ENCODE results near the gene EIF1.

The EIF1 gene

DNA sequence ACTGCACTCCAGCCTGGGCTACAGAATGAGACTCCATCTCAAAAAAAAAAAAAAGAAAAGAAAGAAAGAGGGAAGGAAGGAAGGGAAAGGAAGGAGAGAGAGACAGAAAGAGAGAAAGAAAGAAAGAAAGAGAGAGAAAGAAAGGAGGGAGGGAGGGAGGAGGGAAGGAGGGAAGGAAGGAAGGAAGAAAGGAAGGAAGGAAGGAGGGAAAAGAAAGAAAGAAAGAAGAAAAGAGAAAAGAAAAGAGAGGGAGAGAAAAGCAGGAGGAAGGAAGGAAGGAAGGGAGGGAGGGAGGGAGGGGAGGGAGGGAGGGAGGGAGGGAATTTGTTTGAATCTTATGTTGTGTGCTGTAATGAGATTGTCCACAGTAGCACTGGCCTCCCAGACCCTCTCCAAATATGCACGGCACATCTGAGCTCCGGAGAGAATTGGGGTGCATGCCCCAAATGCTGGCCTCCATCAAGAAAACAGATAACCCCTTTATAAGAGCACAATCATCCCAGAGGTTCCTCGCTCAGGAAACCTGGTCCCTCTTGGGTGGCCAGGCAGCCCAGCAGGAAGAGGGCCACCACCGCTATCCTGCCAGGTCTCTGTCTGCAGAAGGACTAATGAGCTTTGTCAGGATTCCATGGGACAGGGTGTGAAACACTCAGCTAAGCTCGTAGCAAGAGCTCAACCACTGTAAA lies 8.8 kb upstream of the EIF1 start:
- peak overlapping the region; percentile 5 for H2BK15ac ChIP-seq (ENCODE audit: low read length)
- H2AFZ ChIP-seq (ENCODE audit: low read length), result peak overlapping the region; percentile 46
- H3K9me3 ChIP-seq (replicated peaks in 1 of 2; ENCODE audit: control insufficient read depth in 2 of 2, insufficient read depth in 1 of 2, low read depth in 1 of 2, low read length in 2 of 2), result no peaks in the 10 kb centered on the region
- no peak overlapping the region for H3K9ac ChIP-seq (ENCODE audit: low read depth, low read length, poor library complexity)
- no peak overlapping the region for H2BK120ac ChIP-seq (ENCODE audit: low read depth, low read length)
- no peak overlapping the region for H3K23ac ChIP-seq (ENCODE audit: low read depth, low read length, poor library complexity)
- no peak overlapping the region for H3K14ac ChIP-seq (ENCODE audit: low read length)
- H4K91ac ChIP-seq (ENCODE audit: low read depth, low read length, poor library complexity), result no peak overlapping the region
- H3K36me3 ChIP-seq (replicated peaks in 1 of 2; ENCODE audit: control insufficient read depth in 2 of 2, insufficient read depth in 2 of 2, low read length in 2 of 2), result no peaks in the 10 kb centered on the region
- no peaks in the 10 kb centered on the region for H3K27me3 ChIP-seq (ENCODE audit: control insufficient read depth in 3 of 3, insufficient read depth in 3 of 3, low read depth in 1 of 3, low read length in 3 of 3)
- DNase-seq (ENCODE audit: low spot score), result no peak
- WGBS, 2 donors (ENCODE audit: extremely low coverage in 2 of 2, insufficient read length in 2 of 2, insufficient replicate concordance in 1 of 2), result no CpG with 5 or more reads among the region's 5 CpGs
- no peak overlapping the region for H2AK5ac ChIP-seq (ENCODE audit: low read depth, low read length)
- no peak overlapping the region for H3K27ac ChIP-seq (replicated peaks; ENCODE audit: low read length)
- no peak overlapping the region for H3K18ac ChIP-seq (ENCODE audit: low read length)
- no peak overlapping the region for H2BK12ac ChIP-seq (ENCODE audit: low read length)
- H3K4ac ChIP-seq (ENCODE audit: low read length), result no peak overlapping the region
- no peak overlapping the region for H4K8ac ChIP-seq (ENCODE audit: low read depth, low read length)
- no peak overlapping the region for H3K4me3 ChIP-seq (ENCODE audit: low read length in 2 of 2)
- no peaks in the 10 kb centered on the region for H3K79me1 ChIP-seq (ENCODE audit: low read depth, low read length)
- no peak overlapping the region for H3K4me2 ChIP-seq (ENCODE audit: insufficient read depth, low read length, poor library complexity, severe bottlenecking)
- H2BK5ac ChIP-seq (ENCODE audit: low read length), result no peak overlapping the region
- peaks cover 14 to 15% of the 10 kb centered on the region in 2 donors for H3K4me1 ChIP-seq (ENCODE audit: control insufficient read depth in 2 of 2, insufficient read depth in 1 of 2, low read depth in 1 of 2, low read length in 2 of 2)

DNA sequence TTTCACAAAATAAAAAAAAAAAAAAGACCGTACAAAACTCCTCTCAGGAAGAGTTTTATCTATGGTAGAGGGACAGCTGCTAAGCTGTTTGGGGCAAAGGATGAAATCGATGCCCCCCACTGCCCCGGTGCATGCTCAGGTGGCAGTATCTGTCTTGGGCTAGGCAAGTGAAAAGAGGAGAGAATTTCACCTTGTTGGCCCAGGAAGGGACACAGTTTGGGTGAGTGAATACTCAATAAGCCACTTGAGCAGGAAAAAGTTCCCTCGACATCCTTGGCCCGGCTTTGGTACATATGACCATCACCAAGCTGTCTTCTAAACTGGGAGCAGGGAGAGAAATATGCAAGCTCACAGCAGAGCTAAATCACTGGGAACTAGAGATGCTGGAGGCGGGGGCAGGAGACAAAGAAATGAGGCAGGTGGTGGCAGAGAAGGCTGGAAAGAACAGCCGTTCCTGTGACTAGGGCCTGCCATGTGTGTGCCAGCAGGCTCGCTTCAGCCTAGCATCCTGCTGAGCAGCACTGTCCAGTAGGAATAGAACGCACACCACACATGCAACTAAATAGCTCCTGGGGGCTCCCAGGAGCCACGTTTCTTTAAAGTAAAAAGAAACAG lies 8.2 kb upstream of the EIF1 start:
- H3K36me3 ChIP-seq (replicated peaks in 1 of 2; ENCODE audit: control insufficient read depth in 2 of 2, insufficient read depth in 2 of 2, low read length in 2 of 2), result no peaks in the 10 kb centered on the region
- H4K8ac ChIP-seq (ENCODE audit: low read depth, low read length), result no peak overlapping the region
- H2BK120ac ChIP-seq (ENCODE audit: low read depth, low read length), result no peak overlapping the region
- H3K27me3 ChIP-seq (ENCODE audit: control insufficient read depth in 3 of 3, insufficient read depth in 3 of 3, low read depth in 1 of 3, low read length in 3 of 3), result no peaks in the 10 kb centered on the region
- peak overlapping the region; percentile 46 for H2AFZ ChIP-seq (ENCODE audit: low read length)
- no CpG with 5 or more reads among the region's 10 CpGs for WGBS, 2 donors (ENCODE audit: extremely low coverage in 2 of 2, insufficient read length in 2 of 2, insufficient replicate concordance in 1 of 2)
- peak overlapping the region; percentile 20 for H3K27ac ChIP-seq (replicated peaks; ENCODE audit: low read length)
- no peak overlapping the region for H3K4me3 ChIP-seq (ENCODE audit: low read length in 2 of 2)
- no peak for DNase-seq (ENCODE audit: low spot score)
- no peak overlapping the region for H3K23ac ChIP-seq (ENCODE audit: low read depth, low read length, poor library complexity)
- peaks cover 14 to 15% of the 10 kb centered on the region in 2 donors for H3K4me1 ChIP-seq (ENCODE audit: control insufficient read depth in 2 of 2, insufficient read depth in 1 of 2, low read depth in 1 of 2, low read length in 2 of 2)
- no peak overlapping the region for H3K14ac ChIP-seq (ENCODE audit: low read length)
- H3K79me1 ChIP-seq (ENCODE audit: low read depth, low read length), result no peaks in the 10 kb centered on the region
- peak overlapping the region; percentile 5 for H2BK15ac ChIP-seq (ENCODE audit: low read length)
- H4K91ac ChIP-seq (ENCODE audit: low read depth, low read length, poor library complexity), result no peak overlapping the region
- no peak overlapping the region for H3K4ac ChIP-seq (ENCODE audit: low read length)
- no peak overlapping the region for H3K4me2 ChIP-seq (ENCODE audit: insufficient read depth, low read length, poor library complexity, severe bottlenecking)
- H3K18ac ChIP-seq (ENCODE audit: low read length), result peak overlapping the region; percentile 5
- no peak overlapping the region for H2AK5ac ChIP-seq (ENCODE audit: low read depth, low read length)
- H3K9ac ChIP-seq (ENCODE audit: low read depth, low read length, poor library complexity), result no peak overlapping the region
- H3K9me3 ChIP-seq (replicated peaks in 1 of 2; ENCODE audit: control insufficient read depth in 2 of 2, insufficient read depth in 1 of 2, low read depth in 1 of 2, low read length in 2 of 2), result no peaks in the 10 kb centered on the region
- H2BK5ac ChIP-seq (ENCODE audit: low read length), result no peak overlapping the region
- H2BK12ac ChIP-seq (ENCODE audit: low read length), result no peak overlapping the region

DNA sequence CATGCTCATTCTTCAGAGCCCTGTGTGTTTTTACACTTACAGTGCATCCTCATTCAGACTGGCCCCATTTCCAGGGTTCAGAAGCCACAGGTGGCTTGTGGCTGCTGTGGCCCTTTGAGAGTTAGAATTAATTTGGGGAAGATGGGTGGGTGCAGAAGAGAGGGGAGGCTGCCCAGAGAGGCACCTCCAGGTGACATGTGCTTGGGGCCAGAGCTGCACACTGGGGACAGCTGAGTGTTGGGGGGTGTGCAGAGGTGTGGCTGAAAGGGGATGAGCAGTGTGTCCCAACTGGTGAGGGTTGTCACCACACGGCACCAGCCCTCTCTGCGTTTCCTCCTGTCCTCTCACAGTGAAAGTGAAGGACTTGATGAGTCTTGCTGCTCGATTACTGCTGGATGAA lies 6.9 kb upstream of the EIF1 start:
- Histone ChIP-seq H3K23ac (ENCODE audit: low read depth, low read length, poor library complexity) (no peak overlapping the region), H3K27me3 (ENCODE audit: control insufficient read depth in 3 of 3, insufficient read depth in 3 of 3, low read depth in 1 of 3, low read length in 3 of 3) (no peaks in the 10 kb centered on the region), H2BK15ac (ENCODE audit: low read length) (no peak overlapping the region), H3K79me1 (ENCODE audit: low read depth, low read length) (no peaks in the 10 kb centered on the region), H3K14ac (ENCODE audit: low read length) (no peak overlapping the region), H3K4ac (ENCODE audit: low read length) (no peak overlapping the region), H3K27ac (replicated peaks; ENCODE audit: low read length) (no peak overlapping the region), H2AK5ac (ENCODE audit: low read depth, low read length) (no peak overlapping the region), H3K18ac (ENCODE audit: low read length) (no peak overlapping the region), H3K9me3 (replicated peaks in 1 of 2; ENCODE audit: control insufficient read depth in 2 of 2, insufficient read depth in 1 of 2, low read depth in 1 of 2, low read length in 2 of 2) (no peaks in the 10 kb centered on the region), H2BK120ac (ENCODE audit: low read depth, low read length) (no peak overlapping the region), H3K4me3 (ENCODE audit: low read length in 2 of 2) (no peak overlapping the region), H3K36me3 (replicated peaks in 1 of 2; ENCODE audit: control insufficient read depth in 2 of 2, insufficient read depth in 2 of 2, low read length in 2 of 2) (no peaks in the 10 kb centered on the region), H3K4me2 (ENCODE audit: insufficient read depth, low read length, poor library complexity, severe bottlenecking) (no peak overlapping the region), H4K8ac (ENCODE audit: low read depth, low read length) (no peak overlapping the region), H2AFZ (ENCODE audit: low read length) (no peak overlapping the region), H3K4me1 (ENCODE audit: control insufficient read depth in 2 of 2, insufficient read depth in 1 of 2, low read depth in 1 of 2, low read length in 2 of 2) (peaks cover 14 to 15% of the 10 kb centered on the region in 2 donors), H2BK12ac (ENCODE audit: low read length) (no peak overlapping the region), H3K9ac (ENCODE audit: low read depth, low read length, poor library complexity) (no peak overlapping the region), H2BK5ac (ENCODE audit: low read length) (no peak overlapping the region), H4K91ac (ENCODE audit: low read depth, low read length, poor library complexity) (no peak overlapping the region)
- no CpG with 5 or more reads among the region's 3 CpGs for WGBS, 2 donors (ENCODE audit: extremely low coverage in 2 of 2, insufficient read length in 2 of 2, insufficient replicate concordance in 1 of 2)
- no peak for DNase-seq (ENCODE audit: low spot score)

DNA sequence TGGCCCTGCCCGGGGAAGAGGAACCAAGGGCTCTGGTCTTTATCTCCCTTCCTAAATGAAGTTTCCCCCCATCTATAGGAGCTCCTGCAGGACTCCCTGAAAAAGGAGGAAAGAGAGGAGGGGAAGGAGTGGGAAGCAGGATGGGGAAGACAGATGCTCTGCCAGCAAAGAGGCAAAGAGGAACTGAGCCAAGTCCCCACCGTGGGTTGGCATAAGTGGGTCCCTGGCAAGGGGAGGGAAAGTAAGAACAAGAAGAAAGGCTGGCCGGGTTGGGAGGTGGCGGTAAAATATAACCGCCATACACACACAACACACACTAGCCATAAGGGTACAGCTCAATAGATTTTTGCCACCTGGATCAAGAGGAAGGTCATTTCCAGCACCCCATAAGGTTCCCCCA lies 6.1 kb upstream of the EIF1 start:
- Histone ChIP-seq H3K9me3 (replicated peaks in 1 of 2; ENCODE audit: control insufficient read depth in 2 of 2, insufficient read depth in 1 of 2, low read depth in 1 of 2, low read length in 2 of 2) (no peaks in the 10 kb centered on the region), H2AFZ (ENCODE audit: low read length) (no peak overlapping the region), H3K79me1 (ENCODE audit: low read depth, low read length) (no peaks in the 10 kb centered on the region), H2BK15ac (ENCODE audit: low read length) (no peak overlapping the region), H2BK120ac (ENCODE audit: low read depth, low read length) (no peak overlapping the region), H3K27me3 (ENCODE audit: control insufficient read depth in 3 of 3, insufficient read depth in 3 of 3, low read depth in 1 of 3, low read length in 3 of 3) (no peaks in the 10 kb centered on the region), H3K9ac (ENCODE audit: low read depth, low read length, poor library complexity) (no peak overlapping the region), H3K14ac (ENCODE audit: low read length) (no peak overlapping the region), H3K4me3 (ENCODE audit: low read length in 2 of 2) (peak overlapping the region in 1 of 2 donors; percentile 23), H3K4me2 (ENCODE audit: insufficient read depth, low read length, poor library complexity, severe bottlenecking) (no peak overlapping the region), H3K36me3 (replicated peaks in 1 of 2; ENCODE audit: control insufficient read depth in 2 of 2, insufficient read depth in 2 of 2, low read length in 2 of 2) (no peaks in the 10 kb centered on the region), H2BK12ac (ENCODE audit: low read length) (no peak overlapping the region), H3K4me1 (ENCODE audit: control insufficient read depth in 2 of 2, insufficient read depth in 1 of 2, low read depth in 1 of 2, low read length in 2 of 2) (peaks cover 14 to 15% of the 10 kb centered on the region in 2 donors), H2BK5ac (ENCODE audit: low read length) (peak overlapping the region; percentile 57), H4K8ac (ENCODE audit: low read depth, low read length) (no peak overlapping the region), H4K91ac (ENCODE audit: low read depth, low read length, poor library complexity) (no peak overlapping the region), H3K18ac (ENCODE audit: low read length) (no peak overlapping the region), H3K27ac (replicated peaks; ENCODE audit: low read length) (no peak overlapping the region), H3K23ac (ENCODE audit: low read depth, low read length, poor library complexity) (no peak overlapping the region), H2AK5ac (ENCODE audit: low read depth, low read length) (no peak overlapping the region), H3K4ac (ENCODE audit: low read length) (no peak overlapping the region)
- WGBS, 2 donors (ENCODE audit: extremely low coverage in 2 of 2, insufficient read length in 2 of 2, insufficient replicate concordance in 1 of 2), result no CpG with 5 or more reads among the region's 5 CpGs
- no peak for DNase-seq (ENCODE audit: low spot score)
